Amniotic stem cell (primary cell): ENCODE data around the gene CLDND2.
"Not testable (repeated sequence)": the region's sequence is repeated elsewhere in the genome, so short reads cannot be mapped to it uniquely, and the experiment has no call there.

Experiments
- DNase-seq: peaks from one replicate; lab custom pipeline; 2025; lab: John Stamatoyannopoulos, UW

CLDND2 gene

GRCh38 chr19:51368366-51369282 lies at the start of gene CLDND2:
TSS of gene CLDND2 (minus strand) at chr19:51369003. CDS start at chr19:51368577, 426 bp downstream.
- DNase-seq = no peak

GRCh38 chr19:51417810-51418157 lies 49.0 kb upstream of the CLDND2 start:
- no peak for DNase-seq

- no peak for DNase-seq
Measured at GRCh38 chr19:51417107-51417809, 48.5 kb upstream of the CLDND2 start, which contains the start of gene SIGLEC10. TSS of gene SIGLEC10 (minus strand) at chr19:51417642. CDS start at chr19:51417581, 61 bp downstream.

- not testable (repeated sequence) for DNase-seq
Measured at GRCh38 chr19:51416422-51416821, 47.6 kb upstream of the CLDND2 start.

- DNase-seq = no peak
Measured at GRCh38 chr19:51415187-51415586, 46.4 kb upstream of the CLDND2 start.

- DNase-seq = no peak
Measured at GRCh38 chr19:51410950-51411748, 42.3 kb upstream of the CLDND2 start.

GRCh38 chr19:51407511-51408131 lies 38.8 kb upstream of the CLDND2 start:
- DNase-seq = no peak

GRCh38 chr19:51402117-51402516 lies 33.3 kb upstream of the CLDND2 start:
- no peak for DNase-seq

- DNase-seq = not testable (repeated sequence)
Measured at GRCh38 chr19:51399936-51400335, 31.1 kb upstream of the CLDND2 start.

- no peak for DNase-seq
Measured at GRCh38 chr19:51399231-51399630, 30.4 kb upstream of the CLDND2 start.

- DNase-seq = no peak
Measured at GRCh38 chr19:51398096-51398704, 29.4 kb upstream of the CLDND2 start.

- DNase-seq = not testable (repeated sequence)
Measured at GRCh38 chr19:51397453-51397852, 28.6 kb upstream of the CLDND2 start.

GRCh38 chr19:51396175-51396574 lies 27.4 kb upstream of the CLDND2 start:
- no peak for DNase-seq

- DNase-seq = peak; percentile 96
Measured at GRCh38 chr19:51394050-51394836, 25.4 kb upstream of the CLDND2 start.

- DNase-seq = no peak
Measured at GRCh38 chr19:51392701-51393100, 23.9 kb upstream of the CLDND2 start.

GRCh38 chr19:51391073-51391611 lies 22.3 kb upstream of the CLDND2 start:
- no peak for DNase-seq

- no peak for DNase-seq
Measured at GRCh38 chr19:51389143-51389542, 20.3 kb upstream of the CLDND2 start.

GRCh38 chr19:51387924-51388389 lies 19.2 kb upstream of the CLDND2 start, which contains the start of gene LIM2:
TSS of gene LIM2 (minus strand) at chr19:51387974. CDS start at chr19:51387443, 531 bp downstream.
- DNase-seq = no peak

GRCh38 chr19:51386882-51387520 lies 18.2 kb upstream of the CLDND2 start:
- DNase-seq = no peak
